HG03135 (cell line): ENCODE data around the gene PRKN.
"Not testable (repeated sequence)": the region's sequence is repeated elsewhere in the genome, so short reads cannot be mapped to it uniquely, and the experiment has no call there.

Experiments
- ATAC-seq: cut with Tn5 transposase; IDR thresholded peaks from one replicate; pipeline ENCODE4 v1.9.1; 2021; ENCODE audit warnings: mild to moderate bottlenecking, moderate library complexity; ENCODE audit not compliant: unreplicated experiment

PRKN gene

DNA sequence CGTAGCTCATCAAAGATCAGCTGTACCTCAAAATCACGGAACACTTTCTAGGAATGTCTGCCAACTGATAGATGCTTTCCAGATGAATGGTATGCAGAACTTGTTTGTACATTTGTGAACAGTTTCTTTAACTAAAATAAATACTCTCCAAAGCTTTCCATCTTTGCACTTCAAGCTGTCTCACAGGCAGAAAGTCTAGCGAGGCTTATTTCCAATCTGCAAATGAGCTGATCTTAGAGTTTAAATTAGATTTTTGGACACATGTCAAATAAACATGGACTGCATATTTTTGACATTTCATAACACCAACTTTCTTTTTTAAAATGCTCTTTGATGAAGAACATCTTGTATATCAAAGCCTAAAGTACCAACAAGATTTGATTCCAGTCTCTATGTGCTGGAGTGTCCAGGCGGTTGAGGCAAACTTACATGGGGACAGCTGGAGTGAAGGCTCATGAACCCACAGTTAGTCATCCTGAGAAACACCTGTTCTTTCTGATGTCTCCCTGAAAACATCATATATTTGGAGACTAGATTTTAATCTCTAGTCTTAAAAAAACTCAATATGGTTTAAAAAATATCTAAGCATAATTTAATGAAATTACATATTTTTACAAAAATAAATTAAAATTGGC is 1185.1 kb downstream of the PRKN start:
- ATAC-seq, result no peak

GRCh38 chr6:161540532-161540931 is 1187.0 kb downstream of the PRKN start:
- ATAC-seq, result no peak

DNA sequence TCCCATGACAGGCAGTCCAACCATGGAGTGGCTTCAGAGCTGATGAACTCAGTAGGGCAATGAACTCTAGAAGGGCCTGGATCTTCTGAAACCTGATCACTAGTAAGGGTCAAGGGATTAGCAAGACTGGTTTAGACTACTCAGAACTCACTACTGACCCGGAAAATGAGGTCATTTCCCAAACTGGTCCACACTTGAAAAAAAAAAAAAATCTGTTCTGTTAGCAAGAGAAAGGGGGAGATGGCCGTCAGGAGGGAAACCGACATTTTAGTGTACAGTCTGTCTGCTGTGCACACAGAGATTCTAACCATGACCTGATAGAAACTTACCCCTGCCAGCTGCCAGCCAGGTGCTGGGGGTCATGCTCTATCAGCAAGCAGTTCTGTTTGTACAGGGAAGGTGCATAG is 1191.3 kb downstream of the PRKN start:
- no peak for ATAC-seq

DNA sequence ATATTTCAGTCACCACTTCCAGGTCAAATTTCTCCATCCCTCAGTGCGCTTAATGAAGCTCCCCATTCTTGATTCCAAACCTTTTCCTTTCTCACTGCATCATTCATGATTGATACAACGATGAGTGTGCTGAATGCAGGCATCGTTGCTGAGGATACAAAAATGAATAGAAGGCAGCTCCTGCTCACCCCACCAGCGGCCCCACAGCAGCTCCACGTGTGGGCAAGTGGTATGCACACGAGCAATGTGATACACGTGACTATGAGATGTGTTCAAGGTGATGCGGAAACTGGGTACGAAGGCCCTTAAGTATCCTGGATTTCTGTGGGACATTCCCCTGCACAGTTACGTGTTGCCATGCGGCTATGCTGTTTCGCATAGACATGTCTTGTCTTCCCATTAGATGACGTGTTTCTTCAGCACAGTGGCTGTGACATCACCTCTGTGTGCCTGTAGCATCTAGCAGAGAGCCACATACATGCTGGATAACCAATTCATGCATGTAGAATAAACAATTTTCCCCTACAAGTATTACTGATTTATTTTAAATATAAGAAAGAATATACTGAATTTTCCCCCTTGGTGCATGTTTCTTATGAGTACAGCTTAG is 1193.2 kb downstream of the PRKN start:
- no peak for ATAC-seq

GRCh38 chr6:161533266-161533665 is 1194.3 kb downstream of the PRKN start:
- no peak for ATAC-seq

GRCh38 chr6:161532536-161532935 is 1195.0 kb downstream of the PRKN start:
- no peak for ATAC-seq

DNA sequence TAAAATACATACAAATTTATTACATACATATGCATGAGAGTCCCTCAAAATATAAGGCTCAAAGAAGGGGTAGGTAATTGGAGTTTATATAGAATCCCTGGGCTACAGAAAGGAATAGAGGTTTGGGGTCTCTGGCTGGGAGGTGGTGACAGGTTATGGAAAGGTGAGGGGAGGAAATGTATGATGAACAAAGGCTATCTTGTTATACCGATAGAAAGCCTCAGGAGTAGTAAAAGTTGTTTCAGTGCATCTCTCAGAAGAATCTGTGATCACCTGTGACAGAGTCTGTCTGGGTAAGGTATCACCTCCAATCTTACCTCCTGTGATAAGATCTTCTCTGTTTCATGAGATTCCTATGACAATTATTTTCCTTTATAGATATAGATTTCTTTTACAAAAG is 1200.8 kb downstream of the PRKN start:
- no peak for ATAC-seq

DNA sequence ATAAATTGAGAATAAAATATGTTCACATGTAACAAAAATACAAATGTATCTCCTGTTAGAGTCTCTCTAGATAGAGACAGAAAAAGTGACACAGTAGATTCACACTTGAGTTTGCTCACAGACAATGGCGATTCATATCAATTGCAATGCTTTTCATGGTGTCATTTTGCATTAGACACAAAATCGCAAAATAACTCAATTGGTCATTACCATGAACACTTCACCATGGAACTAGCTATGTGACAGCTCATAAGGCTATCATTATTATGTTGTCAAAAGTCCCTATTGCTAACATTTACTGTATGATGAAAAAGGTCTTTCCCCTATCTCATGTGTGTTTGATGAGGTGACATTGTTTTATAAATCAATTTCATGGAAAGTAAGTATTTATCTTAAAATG is 1204.2 kb downstream of the PRKN start:
- ATAC-seq, result no peak

DNA sequence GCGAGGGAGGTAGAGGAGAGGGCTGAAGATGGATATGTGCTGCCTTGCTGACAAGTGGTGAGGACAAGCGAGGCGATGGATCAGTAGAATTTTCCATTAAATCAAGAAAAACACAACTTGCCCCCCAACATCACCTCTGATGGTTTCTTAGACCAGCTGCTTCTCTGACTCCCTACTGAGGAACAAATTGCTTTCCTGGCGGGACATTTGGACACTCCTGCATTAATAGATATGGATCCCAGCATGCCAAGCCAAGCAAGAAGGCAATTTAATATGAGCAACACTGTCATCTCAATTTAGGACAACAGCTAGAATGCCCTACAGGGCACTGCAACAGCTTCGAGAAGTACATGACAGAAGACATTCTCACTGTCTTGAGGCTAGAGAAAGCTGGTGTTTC is 1205.3 kb downstream of the PRKN start:
- no peak for ATAC-seq

GRCh38 chr6:161511447-161512095 is 1216.0 kb downstream of the PRKN start:
- ATAC-seq, result no peak

- ATAC-seq, result no peak
Observed at GRCh38 chr6:161508341-161508740, 1219.2 kb downstream of the PRKN start.

- ATAC-seq, result no peak
Observed at GRCh38 chr6:161507375-161507774, 1220.2 kb downstream of the PRKN start.

DNA sequence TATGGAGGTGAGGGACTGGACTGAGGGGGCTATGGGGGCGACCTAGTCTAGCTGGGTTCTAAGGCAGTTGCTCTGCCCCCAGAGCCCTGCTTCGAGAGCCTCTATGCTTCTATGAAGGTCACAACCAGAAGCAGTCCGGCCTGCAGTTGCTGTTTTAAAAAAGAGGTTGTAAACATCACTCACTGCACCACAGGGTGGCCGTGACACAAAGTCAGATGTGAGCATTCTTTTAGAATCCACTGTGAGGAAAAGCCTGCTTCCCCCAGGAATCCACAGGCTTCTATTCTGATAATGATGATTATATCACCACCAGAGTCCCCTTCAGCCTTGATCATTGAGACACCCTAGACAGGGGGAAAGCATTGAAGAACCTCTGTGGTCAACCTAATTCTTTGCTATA is 1224.0 kb downstream of the PRKN start:
- no peak for ATAC-seq

GRCh38 chr6:161498881-161499280 is 1228.7 kb downstream of the PRKN start:
- ATAC-seq, result no peak

GRCh38 chr6:161498359-161498758 is 1229.2 kb downstream of the PRKN start:
- ATAC-seq, result no peak

GRCh38 chr6:161496941-161497340 is 1230.6 kb downstream of the PRKN start:
- no peak for ATAC-seq

GRCh38 chr6:161496271-161496670 is 1231.3 kb downstream of the PRKN start:
- not testable (repeated sequence) for ATAC-seq

GRCh38 chr6:161494566-161494965 is 1233.0 kb downstream of the PRKN start:
- no peak for ATAC-seq

DNA sequence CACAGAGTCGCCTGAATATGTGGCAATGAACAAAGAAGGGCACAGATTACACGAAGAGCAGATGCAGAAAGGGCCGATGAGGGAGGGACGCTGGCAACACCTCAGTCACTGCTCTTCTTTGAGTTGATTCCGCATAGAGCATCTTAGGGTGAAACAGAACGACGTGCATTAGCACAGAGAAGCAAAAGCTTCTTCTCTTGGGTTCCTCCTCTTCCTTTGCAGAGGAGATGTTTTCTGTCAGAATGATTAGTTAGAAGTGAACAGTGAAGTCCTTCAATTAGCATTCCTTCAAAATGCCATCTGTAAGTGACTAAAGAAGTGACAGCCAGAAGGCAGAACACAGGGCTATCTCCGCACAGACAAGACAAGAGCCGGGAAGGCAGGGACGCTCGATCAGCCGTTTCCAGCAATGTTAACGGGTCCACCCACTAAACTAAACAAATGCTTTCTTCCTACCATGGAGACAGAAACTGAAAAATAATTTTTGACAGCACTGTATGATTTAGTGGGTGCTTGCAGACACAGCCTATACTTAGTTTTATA is 1233.9 kb downstream of the PRKN start:
- no peak for ATAC-seq

GRCh38 chr6:161489626-161490306 is 1237.8 kb downstream of the PRKN start:
- ATAC-seq, result no peak

DNA sequence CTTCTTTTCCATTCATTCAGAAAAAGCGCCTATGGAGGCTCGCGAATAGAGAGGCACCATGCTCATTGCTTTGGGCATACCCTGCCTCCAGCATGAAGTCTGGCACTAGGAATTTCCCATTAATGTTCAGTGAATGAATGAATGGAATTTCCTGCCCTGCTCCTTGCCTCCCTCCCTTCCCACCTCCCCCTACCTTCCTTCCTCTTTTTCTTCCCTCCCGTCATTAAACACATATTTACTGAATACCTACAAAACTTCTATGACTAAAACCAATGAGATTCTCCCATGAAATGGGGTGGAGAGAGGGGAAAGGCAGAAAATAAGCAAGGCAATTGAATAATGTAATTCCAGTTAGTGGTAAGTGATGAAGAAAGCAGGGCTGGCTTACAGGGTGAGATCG is 1239.9 kb downstream of the PRKN start:
- no peak for ATAC-seq

DNA sequence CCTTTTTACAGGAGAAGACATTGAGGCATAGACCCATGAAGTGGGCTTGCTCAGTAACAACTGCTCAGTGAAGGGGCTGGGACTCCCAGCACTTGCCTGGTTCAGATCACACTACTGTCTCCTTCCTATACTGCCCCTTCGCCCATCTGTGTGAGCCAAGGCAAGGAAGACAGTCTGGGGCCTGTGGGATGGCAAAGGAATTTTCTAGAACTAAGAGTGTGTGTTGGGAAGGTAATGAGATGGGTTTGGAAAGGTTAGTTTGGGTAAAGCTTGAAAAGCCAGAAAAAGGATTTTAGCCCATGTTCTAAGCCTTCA is 1240.4 kb downstream of the PRKN start:
- no peak for ATAC-seq
